H9 (cell line): ENCODE measurements around the gene MECR. TPM values are rescaled to one million over a fixed set of nuclear protein-coding genes. Genes with fewer than 3 reads are reported as not detected.

Experiments used
- DNase-seq: peaks from one replicate; pipeline ENCODE4 v3.0.0-alpha.2; 2017
- H2AFZ ChIP-seq: one replicate; pipeline ENCODE4 v1.6.1; 2013; ENCODE audit warnings: mild to moderate bottlenecking, low read length, control low read depth, moderate library complexity
- H2AK5ac ChIP-seq: 2 replicates; pipeline ENCODE4 v1.6.1; 2013; ENCODE audit warnings: low read length, control low read depth, mixed read lengths; ENCODE audit not compliant: insufficient read length
- H2BK120ac ChIP-seq: one replicate; pipeline ENCODE4 v1.6.1; 2013; ENCODE audit warnings: low read depth, mild to moderate bottlenecking, low read length, control low read depth, inconsistent platforms; ENCODE audit not compliant: poor library complexity, severe bottlenecking
- H2BK12ac ChIP-seq: 2 replicates; pipeline ENCODE4 v1.6.1; 2013; ENCODE audit warnings: low read length, control low read depth, mixed read lengths, low read depth; ENCODE audit not compliant: insufficient read length
- H2BK15ac ChIP-seq: 2 replicates; pipeline ENCODE4 v1.6.1; 2013; ENCODE audit warnings: low read depth, low read length, control low read depth
- H2BK20ac ChIP-seq: one replicate; pipeline ENCODE4 v1.6.1; 2013; ENCODE audit warnings: low read depth, mild to moderate bottlenecking, low read length, control low read depth, inconsistent platforms; ENCODE audit not compliant: poor library complexity, severe bottlenecking
- H2BK5ac ChIP-seq: 2 replicates; pipeline ENCODE4 v1.6.1; 2013; ENCODE audit warnings: low read length, control low read depth, mixed read lengths; ENCODE audit not compliant: insufficient read length
- H3K14ac ChIP-seq: 2 replicates; pipeline ENCODE4 v1.6.1; 2013; ENCODE audit warnings: low read length, control low read depth; ENCODE audit not compliant: insufficient read depth
- H3K18ac ChIP-seq: 2 replicates; pipeline ENCODE4 v1.6.1; 2013; ENCODE audit warnings: low read depth, mild to moderate bottlenecking, mixed read lengths, low read length, control low read depth; ENCODE audit not compliant: insufficient read length
- H3K23ac ChIP-seq: 2 replicates; pipeline ENCODE4 v1.6.1; 2013; ENCODE audit warnings: low read length, control low read depth, mixed read lengths, low read depth; ENCODE audit not compliant: insufficient read length
- H3K23me2 ChIP-seq: 2 replicates; pipeline ENCODE4 v1.6.1; 2013; ENCODE audit warnings: low read depth, mild to moderate bottlenecking, mixed read lengths, low read length, control low read depth; ENCODE audit not compliant: insufficient read length, poor library complexity, severe bottlenecking
- H3K27ac ChIP-seq: 2 replicates; pipeline ENCODE4 v1.5.1; 2013; ENCODE audit warnings: low read length, control low read depth, mixed read lengths, low read depth; ENCODE audit not compliant: insufficient read length
- H3K27me3 ChIP-seq: 2 replicates; pipeline ENCODE4 v1.6.1; 2013; ENCODE audit warnings: low read length, control low read depth, inconsistent platforms; ENCODE audit not compliant: insufficient read depth
- H3K4ac ChIP-seq: 2 replicates; pipeline ENCODE4 v1.6.1; 2013; ENCODE audit warnings: low read depth, mild to moderate bottlenecking, control low read depth, inconsistent platforms, low read length, moderate library complexity
- H3K4me1 ChIP-seq: 2 replicates; pipeline ENCODE4 v1.6.1; 2013; ENCODE audit warnings: low read length, control low read depth, inconsistent platforms; ENCODE audit not compliant: insufficient read depth
- H3K4me2 ChIP-seq: 2 replicates; pipeline ENCODE4 v1.6.1; 2013; ENCODE audit warnings: low read length, control low read depth, mixed read lengths; ENCODE audit not compliant: insufficient read length, insufficient read depth
- H3K56ac ChIP-seq: 2 replicates; pipeline ENCODE4 v1.6.1; 2013; ENCODE audit warnings: low read depth, mild to moderate bottlenecking, mixed read lengths, low read length, control low read depth; ENCODE audit not compliant: insufficient read length
- H3K79me1 ChIP-seq: 2 replicates; pipeline ENCODE4 v1.6.1; 2013; ENCODE audit warnings: low read depth, mild to moderate bottlenecking, moderate library complexity, low read length, control low read depth, inconsistent platforms; ENCODE audit not compliant: insufficient read depth, poor library complexity, severe bottlenecking
- H3K79me2 ChIP-seq: 2 replicates; pipeline ENCODE4 v1.6.1; 2013; ENCODE audit warnings: low read length, control low read depth, inconsistent platforms; ENCODE audit not compliant: insufficient read depth
- H3K9ac ChIP-seq: 2 replicates; pipeline ENCODE4 v1.6.1; 2013; ENCODE audit warnings: low read length, control low read depth, mixed read lengths; ENCODE audit not compliant: insufficient read length; ENCODE audit errors: extremely low read depth
- H3K9me3 ChIP-seq: one replicate; pipeline ENCODE4 v1.6.1; 2013; ENCODE audit warnings: low read depth, low read length, inconsistent platforms; ENCODE audit not compliant: control insufficient read depth
- H3T11ph ChIP-seq: one replicate; pipeline ENCODE4 v1.6.1; 2013; ENCODE audit warnings: mild to moderate bottlenecking, low read length, control low read depth, inconsistent platforms
- H4K20me1 ChIP-seq: one replicate; pipeline ENCODE4 v1.6.1; 2013; ENCODE audit not compliant: control insufficient read depth, insufficient read length, insufficient read depth
- H4K5ac ChIP-seq: 2 replicates; pipeline ENCODE4 v1.6.1; 2013; ENCODE audit warnings: low read depth, mild to moderate bottlenecking, mixed read lengths, low read length, control low read depth; ENCODE audit not compliant: insufficient read length
- H4K8ac ChIP-seq: replicated peaks from 2 replicates; pipeline ENCODE4 v1.6.1; 2013; ENCODE audit warnings: low read length, control low read depth, mixed read lengths, low read depth; ENCODE audit not compliant: insufficient read length
- H4K91ac ChIP-seq: 2 replicates; pipeline ENCODE4 v1.6.1; 2013; ENCODE audit warnings: low read depth, mild to moderate bottlenecking, moderate library complexity, mixed read lengths, low read length, control low read depth; ENCODE audit not compliant: insufficient read length
- H3K27ac Mint-ChIP-seq, 3 experiments: 2 replicates in 2 of 3; 3 replicates in 1 of 3; pipeline ENCODE4 v1.8.0; 2020 to 2021; ENCODE audit warnings: mixed read lengths in 3 of 3, mild to moderate bottlenecking in 1 of 3, moderate library complexity in 1 of 3
- H3K27me3 Mint-ChIP-seq: 2 replicates; pipeline ENCODE4 v1.8.0; 2021; ENCODE audit warnings: low read depth, mild to moderate bottlenecking, moderate library complexity, mixed read lengths
- H3K36me3 Mint-ChIP-seq, 3 experiments: 2 replicates in 2 of 3; 3 replicates in 1 of 3; pipeline ENCODE4 v1.8.0; 2020 to 2021; ENCODE audit warnings: low read depth in 3 of 3, mixed read lengths in 3 of 3; ENCODE audit not compliant: insufficient read depth in 1 of 3
- H3K4me1 Mint-ChIP-seq, 2 experiments: 2 replicates each; pipeline ENCODE4 v1.8.0; 2020; ENCODE audit warnings: mixed read lengths in 2 of 2
- H3K4me3 Mint-ChIP-seq, 2 experiments: 2 replicates in 1 of 2; 3 replicates in 1 of 2; pipeline ENCODE4 v1.8.0; 2020 to 2021; ENCODE audit warnings: mild to moderate bottlenecking in 2 of 2, mixed read lengths in 2 of 2, moderate library complexity in 1 of 2
- H3K9me3 Mint-ChIP-seq, 2 experiments: 2 replicates in 1 of 2; 3 replicates in 1 of 2; pipeline ENCODE4 v1.8.0; 2020; ENCODE audit warnings: mild to moderate bottlenecking in 2 of 2, mixed read lengths in 2 of 2, moderate library complexity in 1 of 2
- CTCF ChIP-seq: fragments of 200-600 bp; sonication (generic); conservative IDR thresholded peaks from 3 replicates; pipeline ENCODE4 v1.8.0; 2021; ENCODE audit warnings: antibody characterized with exemption, mild to moderate bottlenecking
- WGBS: extraction: QIAGEN DNeasy Blood & Tissue Kit; methylation state at CpG from one replicate; pipeline ENCODE4 v1.1.7; 2013; ENCODE audit warnings: missing lambda C conversion rate, low lambda C conversion rate, mixed read lengths; ENCODE audit not compliant: insufficient read length; ENCODE audit errors: extremely low coverage; 5-methylcytosine and 5-hydroxymethylcytosine counted together
- total RNA-seq: library from RNA; stranded (reverse); gene quantifications from 2 replicates; pipeline ENCODE4 v1.2.1, GENCODE V29; 2021

MECR gene
- total RNA-seq, 1 experiment from 2014 or later: 30.9 TPM

- no peak overlapping the region for H4K91ac ChIP-seq
- H3K4me1 ChIP-seq: no peaks in the 10 kb centered on the region
- no peak overlapping the region for H3K18ac ChIP-seq
- Mint-ChIP-seq H3K27me3 (no peaks in the 10 kb centered on the region), H3K4me1 (no peaks in the 10 kb centered on the region; a peak in 1 of 4 replicates), H3K36me3 (peaks cover 49 to 80% (median 61%) of the 10 kb centered on the region in 3 experiments; a peak in 6 of 7 replicates), H3K4me3 (no peak overlapping the region), H3K27ac (peak overlapping the region; percentile 20 to 68 (median 58); a peak in 4 of 7 replicates), H3K9me3 (no peaks in the 10 kb centered on the region)
- H3K14ac ChIP-seq: no peak overlapping the region
- no peaks in the 10 kb centered on the region for H3K9me3 ChIP-seq
- no peak overlapping the region for H3K23ac ChIP-seq
- no peaks in the 10 kb centered on the region for H3K27me3 ChIP-seq
- H4K20me1 ChIP-seq: peaks cover 3% of the 10 kb centered on the region
- no peak for TF ChIP-seq CTCF
- H3K9ac ChIP-seq: no peak overlapping the region
- no peak overlapping the region for H2AK5ac ChIP-seq
- H3K79me2 ChIP-seq: no peaks in the 10 kb centered on the region
- no peak overlapping the region for H2BK120ac ChIP-seq
- no peaks in the 10 kb centered on the region for H3K23me2 ChIP-seq
- H3K79me1 ChIP-seq: no peaks in the 10 kb centered on the region
- no peak overlapping the region for H3T11ph ChIP-seq
- no peak overlapping the region for H4K5ac ChIP-seq
- no peak for DNase-seq
- H2AFZ ChIP-seq: no peak overlapping the region
- WGBS: no CpG with 5 or more reads among the region's 8 CpGs
- H4K8ac ChIP-seq: no peak overlapping the region
- no peak overlapping the region for H2BK12ac ChIP-seq
- no peak overlapping the region for H3K27ac ChIP-seq
- no peak overlapping the region for H3K4ac ChIP-seq
- no peak overlapping the region for H2BK5ac ChIP-seq
- no peak overlapping the region for H3K56ac ChIP-seq
- H2BK15ac ChIP-seq: no peak overlapping the region
- no peak overlapping the region for H3K4me2 ChIP-seq
- no peak overlapping the region for H2BK20ac ChIP-seq
These were observed 84.8 kb downstream of the MECR start for GRCh38 chr1:29145739-29146437.
